NCI-H2107 (cell line): Measurements from ENCODE around the gene TMEM259.
A peak's percentile ranks its signal among the peaks of the same experiment; 100 is the strongest.

Experiments
- DNase-seq: peaks from one replicate; lab custom pipeline; 2025; lab: John Stamatoyannopoulos, UW

Gene TMEM259

DNA sequence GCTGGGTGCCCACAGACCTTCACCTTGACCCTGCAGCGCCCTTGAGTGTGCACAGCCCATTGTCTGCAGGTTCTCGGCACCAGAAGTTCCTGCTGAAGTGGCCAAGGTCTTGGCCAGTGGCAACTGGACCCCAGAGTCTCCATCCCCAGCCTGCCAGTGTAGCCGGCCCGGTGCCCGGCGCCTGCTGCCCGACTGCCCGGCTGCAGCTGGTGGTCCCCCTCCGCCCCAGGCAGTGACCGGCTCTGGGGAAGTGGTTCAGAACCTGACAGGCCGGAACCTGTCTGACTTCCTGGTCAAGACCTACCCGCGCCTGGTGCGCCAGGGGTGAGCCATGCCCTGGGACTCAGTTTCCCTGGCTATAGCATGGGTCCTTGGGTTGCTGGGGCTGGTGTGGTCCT, 34.1 kb upstream of the TMEM259 start:
- DNase-seq, result no peak

DNA sequence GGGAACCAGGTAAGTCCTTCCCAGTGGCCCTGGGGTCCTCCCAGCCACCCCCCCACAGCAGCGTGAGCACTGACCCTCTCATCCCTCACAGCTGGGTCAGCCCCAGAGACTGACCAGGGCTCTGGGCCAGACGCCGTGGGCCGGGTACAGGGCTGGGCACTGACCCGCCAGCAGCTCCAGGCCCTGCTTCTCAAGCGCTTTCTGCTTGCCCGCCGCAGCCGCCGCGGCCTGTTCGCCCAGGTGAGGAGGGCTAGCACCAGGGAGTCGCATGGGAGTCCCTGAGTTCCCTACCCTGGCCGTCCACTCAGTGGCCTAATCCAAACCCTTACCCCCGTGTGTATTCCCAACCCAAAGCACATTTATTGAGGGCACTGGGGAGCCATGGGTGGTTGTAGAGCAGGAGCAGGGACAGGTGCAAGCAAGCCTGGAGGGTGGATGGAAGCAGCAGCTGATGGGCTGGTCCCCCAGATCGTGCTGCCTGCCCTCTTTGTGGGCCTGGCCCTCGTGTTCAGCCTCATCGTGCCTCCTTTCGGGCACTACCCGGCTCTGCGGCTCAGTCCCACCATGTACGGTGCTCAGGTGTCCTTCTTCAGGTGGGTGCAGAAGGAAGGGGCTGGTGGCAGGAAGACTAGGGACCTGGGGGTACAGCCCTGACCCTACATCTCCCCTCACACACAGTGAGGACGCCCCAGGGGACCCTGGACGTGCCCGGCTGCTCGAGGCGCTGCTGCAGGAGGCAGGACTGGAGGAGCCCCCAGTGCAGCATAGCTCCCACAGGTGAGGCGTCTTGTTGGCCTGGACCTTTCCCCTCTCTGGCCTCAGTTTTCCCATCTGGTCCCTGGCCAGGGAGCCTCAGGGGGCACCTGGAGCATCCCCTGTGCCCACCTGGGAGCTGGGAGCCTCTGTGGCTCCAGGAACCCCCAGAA, 33.4 kb upstream of the TMEM259 start:
- no peak for DNase-seq

DNA sequence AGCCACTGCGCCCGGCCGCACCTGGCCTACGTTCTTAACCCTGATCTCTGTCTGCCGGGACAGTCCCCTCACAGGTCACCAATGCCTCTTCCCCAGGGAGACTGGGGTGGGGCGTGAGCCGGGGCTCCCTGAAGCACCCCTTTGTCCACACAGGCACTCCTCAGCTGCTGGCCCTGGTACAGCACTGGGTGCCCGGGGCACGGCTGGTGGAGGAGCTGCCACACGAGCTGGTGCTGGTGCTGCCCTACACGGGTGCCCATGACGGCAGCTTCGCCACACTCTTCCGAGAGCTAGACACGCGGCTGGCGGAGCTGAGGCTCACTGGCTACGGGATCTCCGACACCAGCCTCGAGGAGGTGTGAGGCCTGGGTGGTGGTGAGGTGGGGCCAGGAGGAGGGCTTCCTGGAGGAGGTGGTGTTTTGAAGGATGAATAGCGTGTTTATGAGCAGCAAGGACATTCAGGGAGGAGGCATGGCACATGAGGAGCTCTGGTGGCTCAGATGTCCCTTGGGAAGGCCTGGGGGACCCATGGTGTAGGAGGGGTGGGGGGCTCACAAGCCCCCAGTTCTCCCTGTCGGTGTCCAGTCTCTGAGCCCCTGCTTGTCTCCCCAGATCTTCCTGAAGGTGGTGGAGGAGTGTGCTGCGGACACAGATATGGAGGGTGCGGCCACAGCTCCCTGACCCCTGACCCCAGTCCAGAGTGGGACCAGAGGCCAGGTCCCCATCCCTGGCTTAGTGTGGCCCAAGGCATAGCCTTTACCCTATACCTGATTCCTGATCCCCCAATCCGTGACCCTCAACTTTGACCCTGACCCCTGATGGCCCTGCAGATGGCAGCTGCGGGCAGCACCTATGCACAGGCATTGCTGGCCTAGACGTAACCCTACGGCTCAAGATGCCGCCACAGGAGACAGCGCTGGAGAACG, 32.5 kb upstream of the TMEM259 start:
- DNase-seq, result no peak

DNA sequence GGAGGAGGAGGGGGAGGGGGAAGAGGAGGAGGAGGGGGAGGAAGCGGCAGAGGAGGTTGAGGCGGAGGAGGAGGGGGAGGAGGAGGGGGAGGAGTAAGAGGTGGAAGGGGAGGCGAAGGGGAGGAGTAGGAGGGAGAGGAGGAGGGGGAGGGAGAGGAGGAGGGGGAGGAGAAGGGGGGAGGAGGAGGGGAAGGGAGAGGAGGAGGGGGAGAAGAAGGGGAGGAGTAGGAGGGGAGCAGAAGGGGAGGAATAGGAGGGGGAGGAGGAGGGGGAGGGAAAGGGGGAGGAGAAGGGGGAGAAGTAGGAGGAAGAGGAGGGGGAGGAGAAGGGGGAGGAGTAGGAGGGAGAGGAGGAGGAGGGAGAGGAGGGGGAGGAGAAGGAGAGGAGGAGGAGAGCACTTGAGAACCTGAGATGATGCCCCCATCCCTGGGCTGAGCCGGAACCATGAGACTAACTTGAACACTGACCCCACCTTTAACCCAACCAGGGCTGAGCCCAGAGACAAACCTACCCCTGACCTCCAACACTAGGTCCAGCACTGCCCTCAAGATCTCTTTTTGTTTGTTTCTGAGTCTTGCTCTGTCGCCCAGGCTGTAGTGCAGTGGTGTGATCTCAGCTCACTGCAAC, 31.5 kb upstream of the TMEM259 start:
- DNase-seq, result no peak

DNA sequence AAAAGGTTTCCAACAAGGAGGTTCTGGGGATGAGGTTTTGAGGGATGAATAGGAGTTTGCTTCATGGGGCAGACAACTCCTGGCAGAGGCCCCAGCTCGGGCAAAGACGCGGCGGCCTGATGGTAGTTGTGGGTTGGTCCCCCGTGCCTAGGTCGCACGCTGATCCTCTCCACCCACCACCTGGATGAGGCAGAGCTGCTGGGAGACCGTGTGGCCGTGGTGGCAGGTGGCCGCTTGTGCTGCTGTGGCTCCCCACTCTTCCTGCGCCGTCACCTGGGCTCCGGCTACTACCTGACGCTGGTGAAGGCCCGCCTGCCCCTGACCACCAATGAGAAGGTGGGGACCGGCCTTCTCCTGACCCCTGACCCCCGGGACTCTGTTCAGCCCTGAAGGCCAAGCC, 30.9 kb upstream of the TMEM259 start:
- no peak for DNase-seq

DNA sequence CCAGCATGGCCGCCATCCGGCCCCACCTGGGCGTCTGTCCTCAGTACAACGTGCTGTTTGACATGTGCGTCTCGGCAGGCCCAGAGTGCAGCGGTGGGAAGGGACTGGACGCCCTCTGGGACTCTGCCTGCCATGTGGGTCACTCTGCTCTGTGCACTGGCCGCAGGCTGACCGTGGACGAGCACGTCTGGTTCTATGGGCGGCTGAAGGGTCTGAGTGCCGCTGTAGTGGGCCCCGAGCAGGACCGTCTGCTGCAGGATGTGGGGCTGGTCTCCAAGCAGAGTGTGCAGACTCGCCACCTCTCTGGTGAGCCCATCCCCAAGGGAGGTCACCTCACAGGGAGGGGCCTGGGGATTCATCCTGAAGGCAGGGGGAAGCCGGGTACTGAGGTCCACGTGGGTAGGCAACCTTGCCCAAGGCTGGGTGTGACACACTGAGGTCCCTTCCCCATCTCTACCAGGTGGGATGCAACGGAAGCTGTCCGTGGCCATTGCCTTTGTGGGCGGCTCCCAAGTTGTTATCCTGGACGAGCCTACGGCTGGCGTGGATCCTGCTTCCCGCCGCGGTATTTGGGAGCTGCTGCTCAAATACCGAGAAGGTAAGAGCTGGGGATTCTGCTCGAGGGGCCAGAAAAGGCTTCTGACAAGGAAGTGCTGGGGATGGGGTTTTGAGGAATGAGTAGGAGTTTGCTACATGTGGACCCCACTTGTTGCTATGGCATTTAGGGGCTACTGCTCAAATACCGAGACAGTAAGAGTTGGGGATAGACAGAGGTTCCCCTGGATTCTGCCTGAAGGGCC, 30.3 kb upstream of the TMEM259 start:
- no peak for DNase-seq

DNA sequence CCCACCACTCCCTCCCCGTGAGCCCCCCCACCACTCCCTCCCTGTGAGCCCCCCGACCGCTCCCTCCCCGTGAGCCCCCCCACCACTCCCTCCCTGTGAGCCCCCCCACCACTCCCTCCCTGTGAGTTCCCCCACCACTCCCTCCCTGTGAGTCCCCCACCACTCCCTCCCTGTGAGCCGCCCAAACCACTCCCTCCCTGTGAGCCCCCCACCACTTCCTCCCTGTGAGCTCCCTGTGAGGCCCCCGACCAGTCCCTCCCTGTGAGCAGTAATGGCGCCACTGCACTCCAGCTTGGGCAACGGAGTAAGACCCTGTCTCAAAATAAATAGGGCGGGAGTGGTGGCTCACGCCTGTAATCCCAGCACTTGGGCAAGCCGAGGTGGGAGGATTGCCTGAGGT, 28.9 kb upstream of the TMEM259 start:
- no peak for DNase-seq

DNA sequence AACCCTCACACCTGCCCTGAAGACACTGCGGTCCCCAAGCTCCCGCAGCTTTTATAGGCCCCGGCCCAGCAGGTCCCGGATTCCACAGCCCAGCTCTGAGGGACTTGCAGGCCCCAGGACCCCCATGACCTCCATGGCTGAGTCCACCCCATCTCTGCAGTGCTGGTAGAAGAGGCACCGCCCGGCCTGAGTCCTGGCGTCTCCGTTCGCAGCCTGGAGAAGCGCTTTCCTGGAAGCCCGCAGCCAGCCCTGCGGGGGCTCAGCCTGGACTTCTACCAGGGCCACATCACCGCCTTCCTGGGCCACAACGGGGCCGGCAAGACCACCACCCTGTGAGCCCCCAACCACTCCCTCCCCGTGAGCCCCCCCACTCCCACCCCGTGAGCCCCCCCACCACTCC, 28.2 kb upstream of the TMEM259 start:
- no peak for DNase-seq

DNA sequence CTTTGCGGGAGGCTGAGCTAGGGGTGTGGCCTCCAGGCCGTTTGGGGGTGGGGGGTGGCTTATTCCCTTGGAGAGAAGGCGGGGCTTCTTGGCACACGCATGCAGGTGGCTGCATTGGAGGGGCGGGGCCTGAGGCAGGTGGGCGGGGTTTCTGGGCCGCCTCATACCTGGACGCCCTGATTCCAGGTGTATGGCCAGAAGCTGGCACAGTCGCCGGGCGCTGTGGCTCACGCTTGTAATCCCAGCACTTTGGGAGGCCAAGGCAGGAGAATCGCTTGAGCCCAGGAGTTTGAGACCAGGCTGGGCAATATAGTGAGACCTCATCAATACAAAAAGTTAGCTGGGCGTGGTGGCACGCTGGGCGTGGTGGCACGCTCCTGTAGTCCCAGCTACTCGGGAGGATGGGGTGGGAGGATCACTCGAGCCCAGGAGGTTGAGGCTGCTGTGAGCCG, 26.8 kb upstream of the TMEM259 start:
- DNase-seq, result no peak

DNA sequence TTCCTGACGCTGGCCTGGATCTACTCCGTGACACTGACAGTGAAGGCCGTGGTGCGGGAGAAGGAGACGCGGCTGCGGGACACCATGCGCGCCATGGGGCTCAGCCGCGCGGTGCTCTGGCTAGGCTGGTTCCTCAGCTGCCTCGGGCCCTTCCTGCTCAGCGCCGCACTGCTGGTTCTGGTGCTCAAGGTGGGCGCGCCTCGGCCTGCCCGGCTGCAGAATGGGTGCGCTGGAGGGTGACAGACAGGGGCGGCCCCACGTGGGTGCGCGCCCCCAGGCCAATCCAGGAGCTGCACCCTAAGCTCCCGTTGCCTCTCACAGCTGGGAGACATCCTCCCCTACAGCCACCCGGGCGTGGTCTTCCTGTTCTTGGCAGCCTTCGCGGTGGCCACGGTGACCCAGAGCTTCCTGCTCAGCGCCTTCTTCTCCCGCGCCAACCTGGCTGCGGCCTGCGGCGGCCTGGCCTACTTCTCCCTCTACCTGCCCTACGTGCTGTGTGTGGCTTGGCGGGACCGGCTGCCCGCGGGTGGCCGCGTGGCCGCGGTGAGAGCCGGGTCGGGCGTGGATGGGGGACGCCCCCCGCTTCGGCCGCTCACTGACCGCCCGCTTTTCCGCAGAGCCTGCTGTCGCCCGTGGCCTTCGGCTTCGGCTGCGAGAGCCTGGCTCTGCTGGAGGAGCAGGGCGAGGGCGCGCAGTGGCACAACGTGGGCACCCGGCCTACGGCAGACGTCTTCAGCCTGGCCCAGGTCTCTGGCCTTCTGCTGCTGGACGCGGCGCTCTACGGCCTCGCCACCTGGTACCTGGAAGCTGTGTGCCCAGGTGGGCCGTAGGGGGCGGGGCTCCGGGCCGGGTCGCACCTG, 26.1 kb upstream of the TMEM259 start:
- DNase-seq, result no peak

DNA sequence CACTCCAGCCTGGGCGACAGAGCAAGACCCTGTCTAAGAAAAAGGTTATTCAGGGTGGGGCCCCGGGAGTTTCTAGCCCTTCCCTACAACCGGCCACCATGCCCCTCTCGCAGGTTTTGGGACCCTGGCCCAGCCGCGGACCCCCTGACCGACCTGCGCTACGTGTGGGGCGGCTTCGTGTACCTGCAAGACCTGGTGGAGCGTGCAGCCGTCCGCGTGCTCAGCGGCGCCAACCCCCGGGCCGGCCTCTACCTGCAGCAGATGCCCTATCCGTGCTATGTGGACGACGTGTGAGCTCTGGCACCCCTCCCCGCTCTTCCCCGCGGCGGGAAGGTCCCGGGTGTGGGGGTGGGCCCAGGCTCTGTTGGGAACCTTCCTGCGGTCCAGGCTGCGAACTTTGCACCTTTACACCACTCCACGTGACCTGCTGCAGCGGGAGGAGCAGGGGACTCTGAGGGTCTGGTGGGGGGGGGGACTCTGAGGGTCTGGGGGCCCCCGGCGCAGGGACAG, 25.2 kb upstream of the TMEM259 start:
- no peak for DNase-seq

DNA sequence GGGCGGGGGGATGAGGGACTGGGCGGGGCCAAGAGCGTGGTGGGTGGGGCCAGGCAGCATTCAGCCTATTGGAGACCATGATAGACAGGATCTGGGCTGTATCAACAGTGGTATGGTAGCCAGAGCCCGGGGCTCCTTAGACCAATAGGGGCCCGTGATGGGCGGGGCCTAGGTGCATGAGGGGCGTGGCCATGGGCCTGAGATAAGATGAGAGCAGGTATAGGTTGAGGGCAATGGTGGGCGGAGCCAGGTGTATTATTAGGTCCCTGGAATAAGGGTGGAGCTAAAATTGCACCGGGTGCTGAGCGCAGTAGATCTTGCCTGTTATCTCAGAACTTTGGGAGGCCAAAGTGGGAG, 24.3 kb upstream of the TMEM259 start:
- DNase-seq, result no peak

DNA sequence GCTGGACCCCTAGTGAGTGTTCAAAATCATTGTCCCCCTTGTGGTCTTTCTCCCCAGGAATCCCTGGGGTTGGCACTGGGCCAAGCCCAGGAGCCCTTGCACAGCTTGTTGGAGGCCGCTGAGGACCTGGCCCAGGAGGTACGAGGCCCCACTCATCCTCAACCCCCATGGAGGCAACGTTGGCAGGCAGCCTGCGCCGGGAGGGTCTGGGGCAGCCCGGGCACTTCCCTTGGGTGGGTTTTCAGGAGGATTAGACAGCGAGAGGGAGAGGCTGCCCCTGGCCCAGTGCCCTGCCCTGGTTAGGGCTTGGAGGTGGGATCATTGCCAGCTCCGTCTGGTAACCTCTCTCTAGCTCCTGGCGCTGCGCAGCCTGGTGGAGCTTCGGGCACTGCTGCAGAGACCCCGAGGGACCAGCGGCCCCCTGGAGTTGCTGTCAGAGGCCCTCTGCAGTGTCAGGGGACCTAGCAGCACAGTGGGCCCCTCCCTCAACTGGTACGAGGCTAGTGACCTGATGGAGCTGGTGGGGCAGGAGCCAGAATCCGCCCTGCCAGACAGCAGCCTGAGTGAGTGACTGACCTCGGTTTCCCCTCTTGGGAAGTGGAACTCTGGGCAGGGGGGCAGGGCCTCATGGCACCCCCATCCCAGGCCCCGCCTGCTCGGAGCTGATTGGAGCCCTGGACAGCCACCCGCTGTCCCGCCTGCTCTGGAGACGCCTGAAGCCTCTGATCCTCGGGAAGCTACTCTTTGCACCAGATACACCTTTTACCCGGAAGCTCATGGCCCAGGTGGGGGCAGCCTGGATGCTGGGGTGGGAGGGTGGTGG, 22.0 kb upstream of the TMEM259 start:
- DNase-seq, result no peak

DNA sequence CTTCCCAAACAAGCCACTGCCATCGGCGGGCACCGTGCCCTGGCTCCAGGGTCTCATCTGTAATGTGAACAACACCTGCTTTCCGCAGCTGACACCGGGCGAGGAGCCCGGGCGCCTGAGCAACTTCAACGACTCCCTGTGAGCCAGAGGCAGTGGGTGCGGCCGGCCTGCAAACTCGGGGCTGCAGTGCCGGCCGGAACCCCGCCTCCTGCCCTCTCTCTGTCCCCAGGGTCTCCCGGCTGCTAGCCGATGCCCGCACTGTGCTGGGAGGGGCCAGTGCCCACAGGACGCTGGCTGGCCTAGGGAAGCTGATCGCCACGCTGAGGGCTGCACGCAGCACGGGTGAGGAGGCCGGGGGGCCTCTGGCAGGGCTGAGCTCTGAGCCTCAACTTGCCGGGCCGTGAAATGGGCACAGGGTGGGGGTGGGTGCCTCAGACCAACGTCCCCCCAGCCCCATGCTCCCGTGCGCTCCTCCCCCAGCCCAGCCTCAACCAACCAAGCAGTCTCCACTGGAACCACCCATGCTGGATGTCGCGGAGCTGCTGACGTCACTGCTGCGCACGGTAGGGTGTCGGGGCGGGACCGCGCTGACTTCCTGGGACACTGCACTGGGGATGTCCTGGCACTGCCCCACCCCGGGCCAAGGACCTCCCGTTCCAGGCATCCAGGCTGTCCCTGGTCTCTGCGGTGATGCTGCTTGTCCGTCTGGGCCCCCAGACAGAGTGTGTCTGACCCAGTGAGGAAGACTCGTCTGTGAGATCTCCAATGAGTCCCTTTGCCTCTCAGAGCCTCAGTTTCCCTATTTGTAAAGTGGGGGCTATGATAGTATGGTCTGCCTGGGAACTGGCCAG, 21.1 kb upstream of the TMEM259 start:
- peak; percentile 47 for DNase-seq

DNA sequence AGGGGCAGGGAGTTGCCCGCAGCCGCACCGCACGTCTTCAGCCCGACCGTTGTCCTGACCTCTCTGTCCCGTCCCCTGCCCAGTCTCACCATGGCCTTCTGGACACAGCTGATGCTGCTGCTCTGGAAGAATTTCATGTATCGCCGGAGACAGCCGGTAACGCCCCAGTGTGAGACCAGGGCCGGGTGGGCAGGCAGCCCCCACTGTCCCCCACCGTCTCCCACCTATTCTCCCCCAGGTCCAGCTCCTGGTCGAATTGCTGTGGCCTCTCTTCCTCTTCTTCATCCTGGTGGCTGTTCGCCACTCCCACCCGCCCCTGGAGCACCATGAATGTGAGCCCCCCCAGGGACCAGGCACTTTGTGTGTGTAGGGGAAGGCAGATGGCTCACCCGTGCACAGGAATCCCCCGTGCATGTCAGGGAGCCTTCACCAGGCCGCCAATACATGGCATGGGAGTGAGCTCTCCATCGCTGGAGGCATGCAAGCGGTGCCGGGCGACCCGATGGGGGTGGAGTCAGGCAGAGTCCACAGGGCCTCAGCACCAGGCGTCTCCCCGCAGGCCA, 20.4 kb upstream of the TMEM259 start:
- no peak for DNase-seq

DNA sequence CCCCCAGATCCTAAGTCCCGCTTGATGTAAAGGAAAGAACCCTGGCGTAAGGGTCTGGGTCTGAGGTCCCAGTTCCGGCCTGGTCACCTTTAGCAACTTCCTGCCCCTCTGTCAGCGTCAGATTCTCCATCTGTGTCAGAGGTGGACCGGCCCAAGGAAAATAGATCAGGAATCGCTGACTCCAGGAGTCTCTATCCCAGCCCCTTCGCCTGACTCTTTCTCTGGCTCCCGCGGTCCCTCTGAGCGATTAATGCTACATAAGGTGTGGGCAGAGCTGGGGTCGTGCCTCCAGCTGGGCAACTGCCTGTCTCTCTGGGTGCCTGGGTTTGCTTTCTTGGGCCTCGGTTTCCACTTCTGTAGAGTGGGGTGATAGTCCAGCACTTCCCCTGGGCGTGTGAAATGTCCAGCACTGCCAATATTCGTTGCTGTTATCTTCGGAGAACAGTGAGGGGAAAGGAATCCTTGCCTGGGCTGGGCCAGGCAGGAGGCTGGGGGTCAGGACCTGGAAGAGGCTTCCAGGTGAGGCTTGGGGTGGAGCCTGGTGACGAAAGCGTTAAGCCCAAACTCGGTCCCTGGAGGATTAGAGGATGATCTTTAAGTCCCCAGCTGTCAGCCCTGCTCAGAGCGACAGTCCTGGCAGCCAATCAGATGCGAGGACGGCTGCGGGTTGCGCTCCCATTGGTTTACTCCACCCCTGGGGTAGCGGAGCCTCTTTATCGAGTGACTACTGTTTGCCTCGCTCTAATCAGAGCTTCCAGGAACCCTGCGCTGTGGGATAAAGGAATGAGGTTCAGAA, 19.8 kb upstream of the TMEM259 start:
- DNase-seq, result peak; percentile 61
